Posterior vena cava (tissue), 2 donors: Measurements from ENCODE around the gene CDH15. TPM values are rescaled to one million over a fixed set of nuclear protein-coding genes. Genes with fewer than 3 reads are reported as not detected.
A peak's percentile ranks its signal among the peaks of the same experiment; 100 is the strongest.

ENCODE experiments used
- DNase-seq: peaks from one replicate; pipeline ENCODE4 v3.0.0-alpha.2; 2020; ENCODE audit warnings: low spot score
- intact Hi-C, 2 donors: fragments of 100-400 bp; cut with DNase I; formaldehyde crosslinking; loops; one replicate each; pipeline versions ENCODE4 v1.14.1 to v1.14.2; 2022 to 2023
- total RNA-seq, 2 donors: library from RNA; stranded (reverse); fragmentation: NEBNext Ultra II Directional; extraction: Animal tissue kit (Norgen Biotek cat#: 25700); gene quantifications; one replicate each; pipeline ENCODE4 v1.2.1, GENCODE V29; 2021
- donor health status: DM: yes; HTN: yes; CAD: no.
- donor health status: DM: yes; HTN: yes; CAD: no.

The CDH15 gene
- total RNA-seq, 2 donors from 2014 or later = 0.46 TPM; not detected in 1

- intact Hi-C loops = no loop called here
Measured at GRCh38 chr16:89152831-89153700, 18.5 kb upstream of the CDH15 start.

GRCh38 chr16:89153848-89154271 is 17.7 kb upstream of the CDH15 start:
- intact Hi-C loops = no loop called here

More at GRCh38 chr16:89152831-89153700, 18.5 kb upstream of the CDH15 start:
- no peak for DNase-seq

GRCh38 chr16:89154390-89155183 is 17.0 kb upstream of the CDH15 start:
- intact Hi-C loops = no loop called here
- no peak for DNase-seq

More at GRCh38 chr16:89153848-89154271, 17.7 kb upstream of the CDH15 start:
- DNase-seq = no peak

GRCh38 chr16:89155184-89155679 is 16.3 kb upstream of the CDH15 start:
- intact Hi-C loops = no loop called here
- peak; percentile 93 for DNase-seq

- DNase-seq = no peak
- intact Hi-C loops = no loop called here
Measured at GRCh38 chr16:89155851-89156739, 15.5 kb upstream of the CDH15 start.

- intact Hi-C loops = no loop called here
- no peak for DNase-seq
Measured at GRCh38 chr16:89156740-89157645, 14.6 kb upstream of the CDH15 start.

GRCh38 chr16:89157778-89158177 is 13.8 kb upstream of the CDH15 start:
- intact Hi-C loops = no loop called here
- no peak for DNase-seq

- DNase-seq = no peak
- intact Hi-C loops = no loop called here
Measured at GRCh38 chr16:89159066-89159849, 12.3 kb upstream of the CDH15 start.

GRCh38 chr16:89159850-89160354 is 11.6 kb upstream of the CDH15 start:
- DNase-seq = no peak
- intact Hi-C loops = loop anchor here in 1 of 2 donors (10.0 kb wide), 2 partner anchors 225 to 425 kb away; no protein-coding TSS in a partner anchor

GRCh38 chr16:89160977-89161701 is 10.4 kb upstream of the CDH15 start:
- intact Hi-C loops = loop anchor here in 1 of 2 donors (10.0 kb wide), 2 partner anchors 226 to 426 kb away; no protein-coding TSS in a partner anchor
- no peak for DNase-seq

GRCh38 chr16:89161763-89162713 is 9.5 kb upstream of the CDH15 start:
- intact Hi-C loops = loop anchor here in 1 of 2 donors (10.0 kb wide), 2 partner anchors 227 to 427 kb away; no protein-coding TSS in a partner anchor
- no peak for DNase-seq

- intact Hi-C loops = loop anchor here in 1 of 2 donors (10.0 kb wide), 2 partner anchors 228 to 428 kb away; no protein-coding TSS in a partner anchor
Measured at GRCh38 chr16:89163297-89163696, 8.3 kb upstream of the CDH15 start.

GRCh38 chr16:89164436-89164835 is 7.1 kb upstream of the CDH15 start:
- intact Hi-C loops = loop anchor here in 1 of 2 donors (10.0 kb wide), 2 partner anchors 230 to 430 kb away; no protein-coding TSS in a partner anchor

More at GRCh38 chr16:89163297-89163696, 8.3 kb upstream of the CDH15 start:
- DNase-seq = no peak

GRCh38 chr16:89164847-89165680 is 6.5 kb upstream of the CDH15 start:
- intact Hi-C loops = loop anchor here in 1 of 2 donors (10.0 kb wide), 2 partner anchors 230 to 430 kb away; no protein-coding TSS in a partner anchor
- no peak for DNase-seq

More at GRCh38 chr16:89164436-89164835, 7.1 kb upstream of the CDH15 start:
- no peak for DNase-seq
